ENCODE data around the gene LHFPL6. TPM values are rescaled to one million over a fixed set of nuclear protein-coding genes. Genes with fewer than 3 reads are reported as not detected.

LHFPL6 gene
- total and polyA plus RNA-seq, 2 experiments from 2014 or later, result 12.1 to 14.1 TPM

- no peaks in the 10 kb centered on the region for H3K9me3 ChIP-seq (ENCODE audit: low read depth)
- no peaks in the 10 kb centered on the region for H3K9me2 ChIP-seq (replicated peaks; ENCODE audit: insufficient read depth)
- 96% methylated on average over 2 of the region's 2 CpGs for WGBS (ENCODE audit: low lambda C conversion rate, missing lambda C conversion rate)
- H3K79me2 ChIP-seq, result no peaks in the 10 kb centered on the region
- H3K4me1 ChIP-seq (ENCODE audit: insufficient read depth), result no peaks in the 10 kb centered on the region
- TF ChIP-seq CTCF (IDR thresholded peaks at IDR 0.05; ENCODE audit: poor library complexity) (no peak), EZH2phosphoT487 (IDR thresholded peaks at IDR 0.05; ENCODE audit: low read depth, severe bottlenecking, unreplicated experiment) (no peak), EZH2 (IDR thresholded peaks at IDR 0.05; ENCODE audit: borderline replicate concordance) (no peak)
- no peak overlapping the region for H3K4me3 ChIP-seq
- no peak overlapping the region for H3K4me2 ChIP-seq
- no peaks in the 10 kb centered on the region for H4K20me1 ChIP-seq (ENCODE audit: insufficient read depth, poor library complexity, severe bottlenecking)
- no peaks in the 10 kb centered on the region for H3K27me3 ChIP-seq
- no peak for DNase-seq (ENCODE audit: low spot score)
- no peaks in the 10 kb centered on the region for H3K36me3 ChIP-seq (replicated peaks; ENCODE audit: insufficient read depth, low read depth)
- no peak overlapping the region for H3K27ac ChIP-seq
- H2AFZ ChIP-seq, result no peak overlapping the region
These were observed 158.1 kb downstream of the LHFPL6 start for GRCh38 chr13:39444866-39445265.

- no peak overlapping the region for H3K4me3 ChIP-seq
- H3K27me3 ChIP-seq, result no peaks in the 10 kb centered on the region
- 76% methylated on average over 1 of the region's 1 CpG for WGBS (ENCODE audit: low lambda C conversion rate, missing lambda C conversion rate)
- H4K20me1 ChIP-seq (ENCODE audit: insufficient read depth, poor library complexity, severe bottlenecking), result no peaks in the 10 kb centered on the region
- no peak overlapping the region for H2AFZ ChIP-seq
- H3K4me2 ChIP-seq, result no peak overlapping the region
- H3K4me1 ChIP-seq (ENCODE audit: insufficient read depth), result no peaks in the 10 kb centered on the region
- no peaks in the 10 kb centered on the region for H3K36me3 ChIP-seq (replicated peaks; ENCODE audit: insufficient read depth, low read depth)
- no peaks in the 10 kb centered on the region for H3K9me2 ChIP-seq (replicated peaks; ENCODE audit: insufficient read depth)
- DNase-seq (ENCODE audit: low spot score), result no peak
- H3K27ac ChIP-seq, result no peak overlapping the region
- H3K9me3 ChIP-seq (ENCODE audit: low read depth), result no peaks in the 10 kb centered on the region
- no peaks in the 10 kb centered on the region for H3K79me2 ChIP-seq
- TF ChIP-seq EZH2 (IDR thresholded peaks at IDR 0.05; ENCODE audit: borderline replicate concordance) (no peak), CTCF (IDR thresholded peaks at IDR 0.05; ENCODE audit: poor library complexity) (no peak), EZH2phosphoT487 (IDR thresholded peaks at IDR 0.05; ENCODE audit: low read depth, severe bottlenecking, unreplicated experiment) (no peak)
These were observed 169.3 kb downstream of the LHFPL6 start for GRCh38 chr13:39433651-39434050.

GRCh38 chr13:39432196-39432595 lies 170.8 kb downstream of the LHFPL6 start:
- no peak overlapping the region for H2AFZ ChIP-seq
- no peak overlapping the region for H3K27ac ChIP-seq
- no peak overlapping the region for H3K4me2 ChIP-seq
- no peaks in the 10 kb centered on the region for H3K36me3 ChIP-seq (replicated peaks; ENCODE audit: insufficient read depth, low read depth)
- no peak overlapping the region for H3K4me3 ChIP-seq
- 90% methylated on average over 1 of the region's 1 CpG for WGBS (ENCODE audit: low lambda C conversion rate, missing lambda C conversion rate)
- no peaks in the 10 kb centered on the region for H3K9me3 ChIP-seq (ENCODE audit: low read depth)
- H3K27me3 ChIP-seq, result no peaks in the 10 kb centered on the region
- no peaks in the 10 kb centered on the region for H3K79me2 ChIP-seq
- no peaks in the 10 kb centered on the region for H3K4me1 ChIP-seq (ENCODE audit: insufficient read depth)
- no peaks in the 10 kb centered on the region for H4K20me1 ChIP-seq (ENCODE audit: insufficient read depth, poor library complexity, severe bottlenecking)
- H3K9me2 ChIP-seq (replicated peaks; ENCODE audit: insufficient read depth), result no peaks in the 10 kb centered on the region
- TF ChIP-seq EZH2 (IDR thresholded peaks at IDR 0.05; ENCODE audit: borderline replicate concordance), result no peak
- DNase-seq (ENCODE audit: low spot score), result no peak

GRCh38 chr13:39422845-39423565 lies 180.0 kb downstream of the LHFPL6 start:
- Histone ChIP-seq H2AFZ (no peak overlapping the region), H3K36me3 (replicated peaks; ENCODE audit: insufficient read depth, low read depth) (no peaks in the 10 kb centered on the region), H4K20me1 (ENCODE audit: insufficient read depth, poor library complexity, severe bottlenecking) (no peaks in the 10 kb centered on the region), H3K79me2 (no peaks in the 10 kb centered on the region), H3K27me3 (no peaks in the 10 kb centered on the region), H3K4me1 (ENCODE audit: insufficient read depth) (no peaks in the 10 kb centered on the region), H3K27ac (no peak overlapping the region), H3K9me3 (ENCODE audit: low read depth) (no peaks in the 10 kb centered on the region), H3K9me2 (replicated peaks; ENCODE audit: insufficient read depth) (no peaks in the 10 kb centered on the region), H3K4me2 (no peak overlapping the region), H3K4me3 (no peak overlapping the region)
- WGBS (ENCODE audit: low lambda C conversion rate, missing lambda C conversion rate), result 89% methylated on average over 5 of the region's 5 CpGs
- DNase-seq (ENCODE audit: low spot score), result no peak
- TF ChIP-seq EZH2phosphoT487 (IDR thresholded peaks at IDR 0.05; ENCODE audit: low read depth, severe bottlenecking, unreplicated experiment), result no peak
- TF ChIP-seq CTCF (IDR thresholded peaks at IDR 0.05; ENCODE audit: poor library complexity), result no peak
- no peak for TF ChIP-seq EZH2 (IDR thresholded peaks at IDR 0.05; ENCODE audit: borderline replicate concordance)

Measured in hepatocyte (in vitro differentiated cells).